RWPE1 (cell line): ENCODE results near the gene NIP7.

Source experiments
- CTCF ChIA-PET: fragments of 350-600 bp; sonication (Branson Sonifier 250); formaldehyde crosslinking; extraction: SDS; loops from one replicate; lab custom pipeline; 2021; lab: Yijun Ruan, JAX
- POLR2A ChIA-PET: fragments of 400-600 bp; formaldehyde crosslinking; extraction: SDS; loops from one replicate; lab custom pipeline; 2020; ENCODE audit warnings: antibody characterized with exemption; ENCODE audit not compliant: low non-redundant PET; lab: Yijun Ruan, JAX
- DNase-seq: peaks from one replicate; pipeline ENCODE4 v3.0.0; 2012; ENCODE audit warnings: low spot score
- H3K27ac ChIP-seq: fragments of 450-650 bp; 2 replicates; pipeline ENCODE4 v1.5.1; 2017
- CTCF ChIP-seq: fragments of 450-650 bp; conservative IDR thresholded peaks from 2 replicates; pipeline ENCODE4 v1.5.1; 2017; ENCODE audit warnings: low read depth, mild to moderate bottlenecking

NIP7 gene

GRCh38 chr16:69364088-69364487 lies 24.5 kb downstream of the NIP7 start:
- H3K27ac ChIP-seq, result no peak overlapping the region
- CTCF ChIA-PET, result no interaction called here
- no peak for TF ChIP-seq CTCF
- POLR2A ChIA-PET, result no interaction called here
- DNase-seq, result no peak

GRCh38 chr16:69365901-69366300 lies 26.3 kb downstream of the NIP7 start:
- no peak for TF ChIP-seq CTCF
- H3K27ac ChIP-seq, result no peak overlapping the region
- ChIA-PET CTCF (no interaction called here), POLR2A (no interaction called here)
- DNase-seq, result no peak

- no peak for DNase-seq
- POLR2A ChIA-PET, result no interaction called here
- TF ChIP-seq CTCF, result no peak
- CTCF ChIA-PET, result no interaction called here
- H3K27ac ChIP-seq, result no peak overlapping the region
Measured at GRCh38 chr16:69366431-69366830, 26.9 kb downstream of the NIP7 start.

- H3K27ac ChIP-seq, result no peak overlapping the region
- TF ChIP-seq CTCF, result no peak
- ChIA-PET POLR2A (no interaction called here), CTCF (no interaction called here)
- no peak for DNase-seq
Measured at GRCh38 chr16:69367980-69368379, 28.4 kb downstream of the NIP7 start.

- DNase-seq, result no peak
- POLR2A ChIA-PET, result no interaction called here
- H3K27ac ChIP-seq, result no peak overlapping the region
- no peak for TF ChIP-seq CTCF
- CTCF ChIA-PET, result no interaction called here
Measured at GRCh38 chr16:69368866-69369265, 29.3 kb downstream of the NIP7 start.

- TF ChIP-seq CTCF, result no peak
- ChIA-PET POLR2A (no interaction called here), CTCF (no interaction called here)
- H3K27ac ChIP-seq, result no peak overlapping the region
- DNase-seq, result no peak
Measured at GRCh38 chr16:69371564-69371963, 32.0 kb downstream of the NIP7 start.

- ChIA-PET CTCF (no interaction called here), POLR2A (no interaction called here)
- DNase-seq, result no peak
- no peak overlapping the region for H3K27ac ChIP-seq
- TF ChIP-seq CTCF, result no peak
Measured at GRCh38 chr16:69373019-69373418, 33.4 kb downstream of the NIP7 start.
